GM21576 (cell line): ENCODE measurements around the gene NOB1.
"Not testable (repeated sequence)": the region's sequence is repeated elsewhere in the genome, so short reads cannot be mapped to it uniquely, and the experiment has no call there.

Experiments used
- ATAC-seq: cut with Tn5 transposase; IDR thresholded peaks from one replicate; pipeline ENCODE4 v1.9.1; 2021; ENCODE audit warnings: mild to moderate bottlenecking, moderate library complexity; ENCODE audit not compliant: unreplicated experiment

The NOB1 gene

GRCh38 chr16:69754469-69755310 lies at the start of gene NOB1:
Gene NOB1 (minus strand): TSS chr16:69754926. CDS start chr16:69754910, 16 bp downstream.
- peak; percentile 93 for ATAC-seq

GRCh38 chr16:69804297-69804696 lies 49.6 kb upstream of the NOB1 start:
- no peak for ATAC-seq

DNA sequence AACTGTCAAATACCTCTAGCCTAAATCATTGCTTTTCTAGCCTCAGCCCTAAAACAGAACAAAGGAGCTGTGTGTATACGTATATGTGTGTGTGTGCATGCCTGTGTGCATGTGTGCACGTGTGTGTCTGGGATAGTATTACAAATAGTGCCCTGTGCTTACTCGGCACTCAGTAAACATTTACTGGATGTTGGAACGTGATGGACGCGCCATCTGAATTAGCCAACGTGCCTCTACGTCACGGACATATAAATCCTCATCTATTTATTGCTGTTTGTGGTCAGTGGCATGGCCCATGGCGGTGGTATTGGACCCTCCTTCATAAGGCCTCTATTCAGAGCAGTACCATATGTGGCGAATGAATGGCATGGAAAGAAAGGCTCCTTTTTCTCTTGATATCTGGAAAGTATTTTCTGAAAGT lies 44.9 kb upstream of the NOB1 start:
- ATAC-seq, result no peak

GRCh38 chr16:69798466-69798865 lies 43.7 kb upstream of the NOB1 start:
- ATAC-seq, result no peak

DNA sequence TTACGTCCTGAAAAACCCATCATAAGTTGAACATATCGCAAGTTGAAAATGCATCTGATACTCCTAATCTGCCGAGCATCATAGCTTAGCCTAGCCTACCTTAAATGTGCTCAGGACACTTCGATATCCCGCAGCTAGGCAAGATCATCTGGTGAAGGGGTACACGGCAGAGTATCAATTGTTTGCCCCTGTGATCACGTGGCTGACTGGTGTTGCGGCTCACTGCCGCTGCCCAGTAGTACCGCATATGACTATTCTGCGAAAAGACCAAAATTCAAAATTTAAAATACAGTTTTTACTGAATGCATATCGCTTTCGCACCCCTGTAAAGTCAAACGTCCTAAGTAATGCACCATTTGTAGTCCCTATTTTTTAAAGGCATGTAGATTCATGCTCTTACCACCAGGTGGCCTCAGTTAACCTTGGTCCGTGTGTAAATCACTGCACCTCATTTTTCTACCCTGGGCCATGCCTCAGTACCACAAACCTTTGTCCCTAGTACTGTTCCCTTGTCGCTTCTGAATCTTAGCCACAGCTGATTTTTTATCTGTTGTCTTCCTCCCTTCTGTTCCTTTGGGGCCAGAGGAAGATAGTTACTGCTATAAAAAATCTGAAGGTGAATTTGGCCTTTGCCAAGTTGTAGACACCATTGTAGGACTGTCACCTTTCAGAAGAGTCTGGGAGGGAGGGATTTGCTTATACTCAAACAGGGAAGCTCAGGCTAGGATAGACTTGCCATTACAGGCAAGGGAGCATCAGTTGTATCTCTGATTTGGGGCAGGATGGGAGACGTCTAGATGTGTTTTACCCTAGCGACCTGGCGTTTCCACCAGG lies 41.8 kb upstream of the NOB1 start:
- ATAC-seq, result peak; percentile 53

- ATAC-seq, result no peak
Observed at GRCh38 chr16:69794486-69794885, 39.8 kb upstream of the NOB1 start.

DNA sequence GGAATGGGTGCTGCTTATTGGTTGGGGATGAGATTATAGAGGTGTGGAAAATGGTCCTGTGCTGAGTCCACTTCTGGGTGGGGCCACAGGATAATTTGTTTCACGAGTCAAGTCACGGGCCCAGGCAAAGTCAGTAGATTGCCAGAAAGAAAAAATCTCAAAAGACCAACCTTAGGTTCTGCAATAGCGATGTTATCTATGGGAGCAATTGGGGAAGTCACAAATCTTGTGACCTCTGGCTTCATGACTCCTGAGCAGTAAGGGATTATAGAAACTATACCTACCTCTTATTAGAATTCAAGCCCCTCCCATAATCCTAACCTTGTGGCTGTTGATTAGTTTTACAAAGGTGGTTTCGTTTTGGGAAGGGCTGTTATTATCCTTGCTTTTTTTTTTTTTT lies 38.8 kb upstream of the NOB1 start:
- ATAC-seq, result no peak

GRCh38 chr16:69791391-69791847 lies 36.7 kb upstream of the NOB1 start:
- ATAC-seq, result not testable (repeated sequence)

DNA sequence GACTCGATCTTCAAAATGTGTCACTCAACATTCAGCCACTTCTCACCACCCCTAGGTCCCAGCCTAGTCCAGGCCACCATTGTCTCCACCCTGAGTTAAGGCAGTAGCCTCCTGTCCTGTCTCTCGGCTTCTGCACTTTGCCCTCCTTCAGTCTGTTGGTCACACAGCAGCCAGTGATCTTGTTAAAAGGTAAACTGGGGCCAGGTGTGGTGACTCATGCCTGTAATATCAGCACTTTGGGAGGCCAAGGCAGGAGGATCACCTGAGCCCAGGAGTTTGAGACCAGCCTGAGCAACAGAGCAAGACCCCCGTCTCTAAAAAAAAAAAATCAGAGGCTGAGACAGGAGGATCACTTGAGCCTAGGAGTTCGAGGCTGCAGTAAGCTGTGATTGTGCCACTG lies 33.2 kb upstream of the NOB1 start:
- no peak for ATAC-seq

- ATAC-seq, result no peak
Observed at GRCh38 chr16:69784586-69784985, 29.9 kb upstream of the NOB1 start.

DNA sequence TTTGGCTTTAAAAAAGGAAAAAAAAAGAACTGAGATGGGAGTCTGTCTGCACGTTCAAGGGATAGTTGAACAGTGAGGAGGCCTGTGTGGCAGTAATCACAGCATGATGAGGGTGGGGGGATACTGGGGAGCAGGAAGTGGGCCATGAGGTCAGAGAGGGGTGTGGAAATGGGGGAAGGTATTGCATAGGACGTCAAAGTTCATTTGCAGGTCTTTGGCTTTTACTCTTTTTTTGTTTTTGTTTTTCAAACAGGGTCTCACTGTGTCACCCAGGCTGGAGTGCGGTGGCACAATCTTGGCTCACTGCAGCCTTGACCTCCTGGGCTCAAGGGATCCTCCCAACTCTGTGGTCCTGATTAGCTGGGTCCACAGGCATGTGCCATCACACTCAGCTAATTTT lies 26.4 kb upstream of the NOB1 start:
- ATAC-seq, result no peak

GRCh38 chr16:69779724-69780123 lies 25.0 kb upstream of the NOB1 start:
- no peak for ATAC-seq

- ATAC-seq, result no peak
Observed at GRCh38 chr16:69775563-69775962, 20.8 kb upstream of the NOB1 start.

- ATAC-seq, result no peak
Observed at GRCh38 chr16:69773260-69773947, 18.7 kb upstream of the NOB1 start.

GRCh38 chr16:69771651-69771967 lies 16.9 kb upstream of the NOB1 start:
- no peak for ATAC-seq

DNA sequence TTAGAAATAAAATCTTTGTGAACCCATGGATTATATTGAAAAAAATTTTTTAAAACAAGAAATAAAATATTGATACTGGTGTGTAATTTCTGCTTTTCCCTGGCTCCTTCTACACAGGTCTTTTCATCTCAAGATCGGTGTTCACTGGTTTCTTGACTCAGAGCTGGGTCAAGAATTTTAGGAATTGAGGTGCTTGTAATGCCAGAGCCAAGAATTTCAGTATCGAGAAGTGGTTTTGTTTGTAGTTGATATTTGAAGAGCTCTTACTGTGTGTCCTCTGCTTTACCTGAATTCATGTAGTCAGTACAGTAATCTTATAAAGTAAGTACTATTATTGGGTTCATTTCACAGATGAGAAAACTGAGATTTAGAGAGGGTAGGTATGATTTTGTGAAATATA lies 14.7 kb upstream of the NOB1 start:
- no peak for ATAC-seq

DNA sequence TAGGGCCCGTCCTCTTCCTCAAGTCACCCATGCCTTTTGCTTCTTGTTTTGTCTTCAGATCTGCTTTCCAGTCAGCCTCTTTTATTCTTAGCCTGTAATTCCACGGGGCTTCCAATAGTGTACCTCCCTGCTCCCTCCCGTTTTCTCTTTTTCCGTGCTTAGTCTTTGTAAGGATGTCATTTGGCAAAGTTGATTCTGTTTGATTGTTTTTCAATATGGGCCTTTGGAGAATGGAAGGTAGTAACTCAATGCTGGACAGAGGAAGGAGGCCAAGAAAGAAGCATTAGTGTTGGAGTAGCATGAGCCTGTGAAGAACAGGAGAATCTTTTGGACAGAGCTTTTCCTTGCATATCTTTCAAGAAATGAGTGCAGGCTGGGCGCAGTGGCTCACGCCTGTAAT lies 13.9 kb upstream of the NOB1 start:
- ATAC-seq, result no peak

GRCh38 chr16:69767459-69768229 lies 12.9 kb upstream of the NOB1 start:
- no peak for ATAC-seq

DNA sequence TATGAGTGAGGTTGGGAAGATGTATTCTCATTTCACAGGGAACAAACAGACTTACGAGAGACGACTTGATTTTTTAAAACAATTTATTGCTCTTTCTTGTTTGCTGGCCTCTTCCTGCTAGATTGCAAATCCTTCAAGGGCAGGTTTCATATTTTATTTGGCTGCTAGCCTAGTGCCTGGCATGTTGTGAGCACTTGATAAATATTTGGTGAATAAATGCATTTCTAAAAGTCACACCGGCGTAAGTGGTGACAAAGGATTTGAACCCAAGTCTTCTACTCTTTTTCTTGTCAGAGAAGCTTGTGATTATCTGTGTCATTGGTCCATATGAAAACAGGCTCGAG lies 8.8 kb upstream of the NOB1 start:
- no peak for ATAC-seq

- peak; percentile 5 for ATAC-seq
Observed at GRCh38 chr16:69762814-69763598, 8.3 kb upstream of the NOB1 start.
